ENCODE data around the gene ATL1.

ATL1 gene

GRCh38 chr14:50559990-50560930 lies at the start of gene ATL1:
Gene ATL1, plus strand, starts transcription at chr14:50560145. Its CDS starts 121 bp downstream, at chr14:50560266.
- peak; percentile 73 for DNase-seq

GRCh38 chr14:50510157-50510556 lies 49.8 kb upstream of the ATL1 start:
- no peak for DNase-seq

- DNase-seq: no peak
These were observed 47.5 kb upstream of the ATL1 start for GRCh38 chr14:50512463-50512862.

DNA sequence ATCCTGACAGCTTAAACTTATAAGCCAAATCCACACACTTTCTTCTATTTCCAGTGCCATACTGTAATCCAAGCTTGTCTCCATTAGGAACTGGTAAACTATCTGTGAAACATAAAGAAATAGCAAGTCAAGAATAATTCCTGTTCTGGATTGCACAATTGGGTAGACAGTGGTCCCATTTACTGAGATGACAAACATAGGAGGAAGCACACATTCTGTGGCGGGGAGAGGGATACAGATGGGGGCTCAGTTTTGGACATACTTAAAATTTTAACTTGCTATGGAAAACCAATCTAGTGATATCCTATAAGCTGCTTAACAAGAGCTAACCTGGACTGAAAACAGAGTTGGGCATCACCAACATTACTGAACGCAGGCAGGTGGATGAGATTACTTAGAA lies 43.9 kb upstream of the ATL1 start:
- no peak for DNase-seq

DNA sequence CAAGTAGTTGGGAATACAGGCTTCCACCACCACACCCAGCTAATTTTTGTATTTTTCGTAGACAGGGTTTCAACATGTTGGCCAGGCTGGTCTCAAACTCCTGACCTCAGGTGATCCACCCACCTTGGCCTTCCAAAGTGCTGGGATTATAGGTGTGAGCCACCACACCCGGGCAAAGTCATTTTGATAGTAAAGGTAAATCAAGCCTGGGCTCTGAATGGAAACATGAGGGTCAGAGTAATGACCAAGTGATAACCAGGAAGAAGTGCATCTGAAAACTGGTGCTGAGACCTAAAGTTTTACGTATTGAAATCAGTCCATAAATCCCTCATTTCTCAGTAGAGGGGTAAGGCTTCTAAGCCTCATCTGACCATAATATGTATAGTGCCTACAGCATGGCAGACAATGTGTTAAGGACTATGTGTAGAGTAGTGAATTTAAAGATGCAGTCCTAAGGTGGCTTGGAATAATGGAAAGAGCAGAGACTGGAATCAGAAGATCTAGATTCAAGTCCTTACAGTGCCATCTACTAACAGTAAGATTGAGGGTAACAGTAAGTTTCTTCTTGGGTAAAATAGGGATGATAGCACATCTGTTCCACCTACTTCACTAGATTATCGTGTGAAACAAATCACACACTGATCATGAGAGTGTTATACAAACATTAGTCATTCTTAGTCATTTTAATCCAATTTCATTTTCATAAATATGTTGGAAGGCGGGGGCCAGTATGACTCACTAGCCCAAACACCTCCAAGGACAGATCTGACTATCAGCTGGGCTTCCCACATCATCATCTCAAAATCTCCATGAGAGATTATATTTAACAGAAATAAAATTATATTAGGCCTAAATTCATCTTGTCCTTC lies 38.8 kb upstream of the ATL1 start:
- DNase-seq: no peak

GRCh38 chr14:50521912-50522341 lies 38.0 kb upstream of the ATL1 start:
- DNase-seq: no peak

DNA sequence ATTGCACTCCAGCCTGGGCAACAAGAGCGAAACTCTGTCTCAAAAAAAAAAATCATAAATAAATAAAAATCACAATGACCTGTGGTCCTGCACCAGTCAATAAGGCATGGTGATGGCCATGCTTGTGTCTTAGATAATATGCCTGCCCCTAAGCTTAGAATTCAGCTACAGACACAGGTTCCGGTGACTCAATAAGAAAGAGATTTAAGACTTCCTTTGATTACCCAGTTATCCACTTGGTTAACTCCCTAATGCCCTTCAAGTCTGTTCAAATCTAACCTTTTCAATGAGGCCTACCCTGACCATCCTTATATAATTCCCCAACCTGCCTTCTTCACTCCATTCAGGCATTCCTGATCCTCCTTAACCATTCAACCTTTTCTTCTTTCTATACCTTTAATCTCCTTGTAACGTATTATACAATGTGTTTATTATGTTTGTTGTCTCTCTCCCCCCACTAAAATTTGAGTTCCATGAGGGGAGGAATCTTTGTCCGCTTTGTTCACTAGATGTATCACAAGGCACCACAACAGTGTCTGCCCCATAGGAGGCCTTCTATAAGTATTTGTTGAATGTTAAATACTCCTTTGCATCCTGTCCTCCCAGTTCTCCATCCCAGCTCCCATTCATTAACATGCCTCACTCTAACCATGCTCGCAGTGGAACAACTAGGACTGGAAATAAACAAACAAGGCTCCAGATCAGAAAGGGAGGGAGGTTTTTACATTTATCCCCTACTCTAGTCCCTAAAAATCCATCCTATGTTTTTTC lies 36.5 kb upstream of the ATL1 start:
- no peak for DNase-seq

- no peak for DNase-seq
These were observed 35.9 kb upstream of the ATL1 start for GRCh38 chr14:50524060-50524459.

DNA sequence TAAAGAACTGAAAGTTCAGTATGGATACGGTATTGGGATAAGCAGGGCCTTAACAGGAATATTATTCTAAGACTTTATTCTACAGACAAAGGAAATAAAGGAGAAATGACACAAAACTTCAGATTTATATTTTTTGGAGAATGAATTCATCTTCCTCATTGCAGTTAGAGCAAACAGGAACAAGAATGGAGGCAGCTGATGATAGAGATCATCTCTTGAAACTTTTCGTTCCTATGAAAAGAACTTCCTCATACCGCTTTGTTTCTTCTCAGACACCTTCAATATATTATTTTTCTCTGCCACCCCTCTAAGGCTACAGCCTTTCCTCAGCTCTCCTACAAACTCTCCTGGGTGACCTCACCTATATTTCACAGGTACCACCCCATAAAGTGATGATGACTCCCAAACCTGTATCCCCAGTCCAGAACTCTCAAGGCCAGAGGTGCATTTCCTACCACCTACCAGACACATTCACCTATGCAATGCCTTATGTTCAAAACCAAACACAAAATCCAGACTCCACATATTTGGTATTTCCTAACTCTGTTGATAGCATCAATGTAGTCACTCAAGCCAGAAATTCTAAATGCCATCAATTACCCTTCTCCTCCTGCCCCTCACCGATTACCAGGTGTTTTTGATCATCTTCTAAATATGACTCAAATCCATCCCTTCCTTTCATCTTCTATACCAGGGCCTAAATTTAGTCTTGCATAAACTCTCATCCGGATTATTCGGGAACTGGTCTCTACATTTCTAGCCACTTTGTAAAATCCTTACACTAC lies 35.0 kb upstream of the ATL1 start:
- DNase-seq: no peak

DNA sequence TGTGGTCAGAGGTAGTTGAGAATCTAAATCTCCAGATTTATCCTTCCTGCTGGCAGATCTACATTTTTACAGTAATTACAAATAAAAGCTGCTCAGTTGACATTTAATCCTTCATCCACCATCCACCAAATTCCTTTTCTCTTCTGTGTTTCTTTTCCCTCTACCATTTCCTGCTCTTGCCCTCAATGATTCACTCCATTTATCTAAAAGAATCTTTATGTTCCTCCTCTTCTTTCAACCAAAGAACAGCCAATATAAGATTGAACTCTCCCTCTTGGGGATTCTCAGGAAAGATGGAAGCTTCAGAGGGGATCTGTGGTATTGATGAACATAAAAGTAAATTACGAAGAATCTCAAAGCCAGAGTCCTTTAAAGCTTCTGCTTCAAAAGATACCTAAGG lies 31.9 kb upstream of the ATL1 start:
- no peak for DNase-seq

- DNase-seq: no peak
These were observed 30.4 kb upstream of the ATL1 start for GRCh38 chr14:50529288-50530179.

DNA sequence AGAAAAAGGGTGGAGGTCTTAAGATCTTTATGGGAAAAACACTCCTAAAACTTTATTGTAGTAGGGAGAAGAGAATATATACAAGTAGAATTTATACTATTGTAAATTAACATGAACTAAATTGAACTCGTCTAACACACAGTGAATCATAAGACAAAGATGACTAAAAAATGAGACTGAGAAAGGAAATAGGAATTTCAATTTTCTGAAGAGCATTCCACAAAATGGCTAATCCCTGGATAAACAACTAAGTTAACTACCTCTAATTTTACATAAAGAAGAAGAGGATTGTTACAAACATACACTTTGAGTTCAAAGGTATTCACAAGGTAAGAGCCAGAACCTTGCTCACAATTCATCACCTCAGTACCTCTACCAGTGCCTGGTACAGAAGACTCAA lies 29.6 kb upstream of the ATL1 start:
- DNase-seq: no peak

GRCh38 chr14:50530794-50531365 lies 29.1 kb upstream of the ATL1 start:
- DNase-seq: no peak

- DNase-seq: peak; percentile 74
These were observed 28.1 kb upstream of the ATL1 start for GRCh38 chr14:50531595-50532501.

GRCh38 chr14:50532502-50533240 lies 27.3 kb upstream of the ATL1 start, which contains the start of gene MAP4K5:
Gene MAP4K5, minus strand, starts transcription at chr14:50532569. Its CDS starts 520 bp downstream, at chr14:50532049.
- peak; percentile 92 for DNase-seq

DNA sequence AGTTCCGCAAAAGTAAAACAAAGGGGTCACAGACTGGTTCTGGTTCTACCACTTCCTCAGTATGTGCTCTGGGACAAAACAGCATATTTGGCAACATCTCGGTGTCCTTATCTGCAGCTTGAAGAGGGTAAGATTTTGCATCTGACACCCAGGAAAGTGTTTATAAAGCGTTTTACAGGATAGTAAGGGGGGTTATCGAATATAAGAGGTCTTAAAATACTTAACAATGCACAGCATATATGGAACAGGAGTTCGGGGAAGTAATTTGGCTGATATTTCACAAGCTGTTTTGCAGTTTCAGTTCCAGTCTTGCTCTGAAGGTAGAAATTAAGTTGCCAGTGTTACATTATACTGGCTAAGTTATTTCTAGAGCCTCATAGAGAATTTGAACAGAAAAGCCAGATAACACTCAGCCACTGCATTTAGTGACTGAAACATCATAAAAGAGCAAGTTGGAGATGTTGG lies 26.7 kb upstream of the ATL1 start:
- no peak for DNase-seq

- no peak for DNase-seq
These were observed 26.1 kb upstream of the ATL1 start for GRCh38 chr14:50533806-50534205.

DNA sequence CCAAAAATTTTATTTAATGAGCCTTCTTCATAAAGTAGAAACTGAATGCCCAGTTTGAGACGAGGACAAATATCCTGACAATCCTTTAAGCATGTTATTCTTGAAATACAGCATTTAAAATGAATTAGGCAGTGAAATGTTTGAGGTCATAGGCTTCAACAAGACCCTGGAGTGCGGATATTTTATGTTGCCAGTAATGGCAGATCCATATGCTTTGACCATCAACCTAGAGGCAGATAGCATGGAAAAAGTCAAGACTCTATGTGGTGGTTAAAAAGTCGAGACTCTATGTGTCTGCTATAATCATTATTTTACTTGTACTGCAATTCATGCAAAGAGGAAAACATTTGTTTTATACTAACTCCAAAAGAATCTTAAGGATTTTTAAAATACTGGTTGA lies 25.5 kb upstream of the ATL1 start:
- no peak for DNase-seq

- DNase-seq: no peak
These were observed 24.9 kb upstream of the ATL1 start for GRCh38 chr14:50534997-50535396.
